Fibroblast of lung (primary cell): ENCODE results near the gene INTS6.

Experiments
- EZH2 ChIP-seq: IDR thresholded peaks from 2 replicates; pipeline ENCODE4 v1.5.1; 2012; ENCODE audit warnings: low read length, control low read depth, mild to moderate bottlenecking; ENCODE audit errors: missing control alignments
- TF ChIP-seq, protein P1 (sequence below), 2 donors: IDR thresholded peaks in 1 of 2; conservative IDR thresholded peaks in 1 of 2; 1 replicate in 1 of 2; 2 replicates in 1 of 2; pipeline ENCODE4 v1.5.1; 2011 to 2012; ENCODE audit warnings: low read length in 2 of 2, control low read depth in 1 of 2, inconsistent platforms in 1 of 2, low read depth in 1 of 2, mild to moderate bottlenecking in 1 of 2

- TF ChIP-seq, protein P1, sequence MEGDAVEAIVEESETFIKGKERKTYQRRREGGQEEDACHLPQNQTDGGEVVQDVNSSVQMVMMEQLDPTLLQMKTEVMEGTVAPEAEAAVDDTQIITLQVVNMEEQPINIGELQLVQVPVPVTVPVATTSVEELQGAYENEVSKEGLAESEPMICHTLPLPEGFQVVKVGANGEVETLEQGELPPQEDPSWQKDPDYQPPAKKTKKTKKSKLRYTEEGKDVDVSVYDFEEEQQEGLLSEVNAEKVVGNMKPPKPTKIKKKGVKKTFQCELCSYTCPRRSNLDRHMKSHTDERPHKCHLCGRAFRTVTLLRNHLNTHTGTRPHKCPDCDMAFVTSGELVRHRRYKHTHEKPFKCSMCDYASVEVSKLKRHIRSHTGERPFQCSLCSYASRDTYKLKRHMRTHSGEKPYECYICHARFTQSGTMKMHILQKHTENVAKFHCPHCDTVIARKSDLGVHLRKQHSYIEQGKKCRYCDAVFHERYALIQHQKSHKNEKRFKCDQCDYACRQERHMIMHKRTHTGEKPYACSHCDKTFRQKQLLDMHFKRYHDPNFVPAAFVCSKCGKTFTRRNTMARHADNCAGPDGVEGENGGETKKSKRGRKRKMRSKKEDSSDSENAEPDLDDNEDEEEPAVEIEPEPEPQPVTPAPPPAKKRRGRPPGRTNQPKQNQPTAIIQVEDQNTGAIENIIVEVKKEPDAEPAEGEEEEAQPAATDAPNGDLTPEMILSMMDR (conservative IDR thresholded peaks at IDR 0.05 in 1 of 2, IDR thresholded peaks at IDR 0.05 in 1 of 2; ENCODE audit: low read depth in 1 of 2, low read length in 2 of 2) = no peak
- TF ChIP-seq EZH2 = no peak
These were observed 124.3 kb downstream of the INTS6 start for GRCh38 chr13:51328488-51328887.
